Activated CD4-positive, alpha-beta T cell treated with anti-CD3 and anti-CD28 coated beads, Interleukin-2, amount 10 ng/mL, durations not matched to agents 7 days and 5 days (primary cell): ENCODE measurements around the gene ERICH2. TPM values are rescaled to one million over a fixed set of nuclear protein-coding genes. Genes with fewer than 3 reads are reported as not detected.
A peak's percentile ranks its signal among the peaks of the same experiment; 100 is the strongest.

ENCODE experiments used
- CTCF ChIA-PET: fragments of 350-600 bp; sonication (Branson Sonifier 250); formaldehyde crosslinking; loops from one replicate; lab custom pipeline; 2021; ENCODE audit warnings: antibody characterized with exemption; lab: Charles Lee
- POLR2A ChIA-PET: fragments of 350-600 bp; sonication (Branson Sonifier 250); formaldehyde crosslinking; loops from one replicate; lab custom pipeline; 2021; ENCODE audit warnings: antibody characterized with exemption; lab: Charles Lee
- DNase-seq: peaks from one replicate; pipeline ENCODE4 v3.0.0-alpha.2; 2020
- H3K27ac Mint-ChIP-seq: one replicate; pipeline ENCODE4 v1.8.0; 2021; ENCODE audit warnings: mild to moderate bottlenecking, moderate library complexity, mixed read lengths
- H3K27me3 Mint-ChIP-seq: one replicate; pipeline ENCODE4 v1.8.0; 2021; ENCODE audit warnings: mixed read lengths
- H3K36me3 Mint-ChIP-seq: one replicate; pipeline ENCODE4 v1.8.0; 2021; ENCODE audit warnings: low read depth, mixed read lengths
- H3K4me1 Mint-ChIP-seq: one replicate; pipeline ENCODE4 v1.8.0; 2021; ENCODE audit warnings: mixed read lengths
- H3K4me3 Mint-ChIP-seq: one replicate; pipeline ENCODE4 v1.8.0; 2021; ENCODE audit warnings: mild to moderate bottlenecking, moderate library complexity, mixed read lengths
- H3K9me3 Mint-ChIP-seq: one replicate; pipeline ENCODE4 v1.8.0; 2021; ENCODE audit warnings: mixed read lengths
- total RNA-seq, 2 experiments: library from RNA; stranded (reverse); gene quantifications; one replicate each; pipeline ENCODE4 v1.2.3, GENCODE V29; 2021

The ERICH2 gene
- total RNA-seq, 2 experiments from 2014 or later = not detected

DNA sequence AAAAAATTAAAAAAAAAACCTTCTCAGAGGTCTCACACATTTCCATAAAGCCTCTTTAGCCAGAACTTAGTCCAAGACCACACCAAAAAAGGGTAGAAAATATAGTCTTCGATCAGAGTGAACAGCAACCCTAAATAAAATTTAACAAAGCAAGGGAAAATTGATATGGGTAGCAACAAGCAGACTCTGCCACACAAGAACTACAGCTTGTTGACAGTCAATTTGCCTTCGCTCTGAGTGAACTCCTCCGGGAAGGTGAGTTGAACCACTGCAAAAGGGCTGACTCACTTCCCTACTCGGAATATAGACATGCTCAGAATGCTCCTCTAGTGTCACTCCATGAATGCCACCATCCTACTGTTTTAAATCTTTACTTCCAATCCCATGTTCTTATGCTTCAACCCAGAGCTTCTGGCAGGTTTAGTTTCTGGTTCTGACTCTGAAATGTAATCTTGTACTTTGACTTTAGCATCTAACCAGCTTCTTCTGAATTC lies 70.6 kb downstream of the ERICH2 start:
- no peak overlapping the region for H3K27ac Mint-ChIP-seq
- peaks cover 18% of the 10 kb centered on the region for H3K4me1 Mint-ChIP-seq
- no peaks in the 10 kb centered on the region for H3K9me3 Mint-ChIP-seq
- POLR2A ChIA-PET = no interaction called here
- peaks cover 7% of the 10 kb centered on the region for H3K27me3 Mint-ChIP-seq
- DNase-seq = no peak
- CTCF ChIA-PET = interaction anchor here (1.4 to 2.5 kb wide), 2 partner anchors 11 to 32 kb away, joined by 4 to 8 read pairs; no protein-coding TSS in a partner anchor
- peaks cover 3% of the 10 kb centered on the region for H3K36me3 Mint-ChIP-seq
- H3K4me3 Mint-ChIP-seq = no peak overlapping the region

GRCh38 chr2:170842785-170843184 lies 72.6 kb downstream of the ERICH2 start:
- ChIA-PET CTCF (interaction anchor here (0.8 to 2.5 kb wide), 4 partner anchors 9 to 36 kb away, joined by 3 to 8 read pairs (median 3); no protein-coding TSS in a partner anchor), POLR2A (interaction anchor here (0.5 to 0.7 kb wide), 3 partner anchors 10 to 668 kb away, joined by 3 to 4 read pairs (median 3); no protein-coding TSS in a partner anchor)
- H3K9me3 Mint-ChIP-seq = no peaks in the 10 kb centered on the region
- H3K36me3 Mint-ChIP-seq = peaks cover 3% of the 10 kb centered on the region
- DNase-seq = no peak
- peaks cover 18% of the 10 kb centered on the region for H3K4me1 Mint-ChIP-seq
- H3K4me3 Mint-ChIP-seq = no peak overlapping the region
- H3K27ac Mint-ChIP-seq = no peak overlapping the region
- peaks cover 7% of the 10 kb centered on the region for H3K27me3 Mint-ChIP-seq

GRCh38 chr2:170843656-170844055 lies 73.5 kb downstream of the ERICH2 start:
- CTCF ChIA-PET = interaction anchor here (1.2 to 1.6 kb wide), 2 partner anchors 29 to 35 kb away, joined by 3 read pairs; no protein-coding TSS in a partner anchor
- H3K4me1 Mint-ChIP-seq = peaks cover 18% of the 10 kb centered on the region
- H3K27me3 Mint-ChIP-seq = peaks cover 1% of the 10 kb centered on the region
- H3K4me3 Mint-ChIP-seq = peak overlapping the region; percentile 20
- H3K9me3 Mint-ChIP-seq = no peaks in the 10 kb centered on the region
- no peak for DNase-seq
- H3K36me3 Mint-ChIP-seq = peaks cover 3% of the 10 kb centered on the region
- H3K27ac Mint-ChIP-seq = no peak overlapping the region
- POLR2A ChIA-PET = interaction anchor here (0.6 kb wide), 1 partner anchor 59 kb away, joined by 4 read pairs; no protein-coding TSS in a partner anchor

GRCh38 chr2:170845343-170845742 lies 75.2 kb downstream of the ERICH2 start:
- CTCF ChIA-PET = interaction anchor here (0.6 to 3.3 kb wide), 5 partner anchors 9 to 460 kb away, joined by 3 to 10 read pairs (median 3); partner anchors contain the start of gene GAD1
- DNase-seq = no peak
- Mint-ChIP-seq H3K27me3 (no peaks in the 10 kb centered on the region), H3K27ac (no peak overlapping the region), H3K4me3 (no peak overlapping the region), H3K4me1 (peaks cover 18% of the 10 kb centered on the region), H3K36me3 (no peaks in the 10 kb centered on the region), H3K9me3 (no peaks in the 10 kb centered on the region)
- POLR2A ChIA-PET = no interaction called here

DNA sequence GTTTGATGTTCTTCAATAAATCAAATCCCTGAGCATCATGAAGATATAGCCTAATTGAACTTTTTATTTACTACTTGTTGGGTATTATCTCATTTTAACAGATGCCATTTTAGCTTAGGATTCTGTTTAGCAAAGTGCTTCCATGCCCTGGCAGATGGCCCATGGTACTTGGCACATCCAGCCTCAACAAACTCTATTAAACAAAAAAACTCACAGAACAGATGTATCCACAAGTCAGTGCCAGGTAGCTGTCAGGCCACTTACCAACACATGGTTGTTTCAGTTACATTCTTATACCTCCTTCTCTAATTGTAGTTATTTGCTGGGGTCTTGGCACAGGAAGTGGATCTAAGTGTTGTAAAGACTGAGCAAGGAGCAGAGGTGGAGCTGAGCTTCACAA lies 76.1 kb downstream of the ERICH2 start:
- ChIA-PET CTCF (interaction anchor here (0.7 to 3.3 kb wide), 4 partner anchors 11 to 461 kb away, joined by 3 to 10 read pairs (median 3); no protein-coding TSS in a partner anchor), POLR2A (no interaction called here)
- no peaks in the 10 kb centered on the region for H3K36me3 Mint-ChIP-seq
- no peak overlapping the region for H3K27ac Mint-ChIP-seq
- H3K4me1 Mint-ChIP-seq = peaks cover 18% of the 10 kb centered on the region
- no peak overlapping the region for H3K4me3 Mint-ChIP-seq
- H3K9me3 Mint-ChIP-seq = no peaks in the 10 kb centered on the region
- DNase-seq = no peak
- H3K27me3 Mint-ChIP-seq = no peaks in the 10 kb centered on the region

DNA sequence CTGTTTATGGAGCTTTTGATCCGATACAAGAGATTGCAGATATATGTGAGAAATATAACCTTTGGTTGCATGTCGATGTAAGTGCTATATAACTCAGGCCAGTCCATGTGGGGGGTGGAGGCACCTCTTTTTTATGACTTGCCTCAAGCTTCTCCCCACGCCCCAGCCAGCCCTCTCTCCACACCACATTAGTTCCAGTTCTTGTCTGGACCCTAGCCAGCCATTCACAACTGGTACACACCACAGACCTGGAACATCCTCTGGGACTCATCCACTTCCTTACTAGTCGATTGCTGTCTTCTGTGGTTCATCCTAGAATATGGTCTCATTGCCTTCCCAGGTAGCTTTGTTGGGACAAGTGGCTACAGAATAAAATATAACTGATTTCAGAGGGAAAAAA lies 77.5 kb downstream of the ERICH2 start:
- ChIA-PET POLR2A (no interaction called here), CTCF (interaction anchor here (1.3 to 3.3 kb wide), 3 partner anchors 10 to 25 kb away, joined by 3 to 10 read pairs (median 4); no protein-coding TSS in a partner anchor)
- Mint-ChIP-seq H3K27ac (no peak overlapping the region), H3K36me3 (no peaks in the 10 kb centered on the region), H3K4me1 (peaks cover 17% of the 10 kb centered on the region), H3K9me3 (no peaks in the 10 kb centered on the region), H3K4me3 (no peak overlapping the region), H3K27me3 (no peaks in the 10 kb centered on the region)
- DNase-seq = no peak

Other genes with a start within 250 kb of the ERICH2 start
- gene SP5, start 55.0 kb upstream of the ERICH2 start, total RNA-seq = not detected
- gene GAD1, start 46.5 kb downstream of the ERICH2 start, total RNA-seq = 1 to 10 TPM; 1.4 to 1.7 TPM
- gene GORASP2, start 158.9 kb downstream of the ERICH2 start, total RNA-seq = 10 to 100 TPM; 58.7 to 62.0 TPM